GM19455 (cell line): ENCODE data around the gene SCAF4.
"Not testable (repeated sequence)": the region's sequence is repeated elsewhere in the genome, so short reads cannot be mapped to it uniquely, and the experiment has no call there.

Experiments
- ATAC-seq: cut with Tn5 transposase; IDR thresholded peaks from one replicate; pipeline ENCODE4 v1.9.1; 2021; ENCODE audit not compliant: unreplicated experiment

The SCAF4 gene

DNA sequence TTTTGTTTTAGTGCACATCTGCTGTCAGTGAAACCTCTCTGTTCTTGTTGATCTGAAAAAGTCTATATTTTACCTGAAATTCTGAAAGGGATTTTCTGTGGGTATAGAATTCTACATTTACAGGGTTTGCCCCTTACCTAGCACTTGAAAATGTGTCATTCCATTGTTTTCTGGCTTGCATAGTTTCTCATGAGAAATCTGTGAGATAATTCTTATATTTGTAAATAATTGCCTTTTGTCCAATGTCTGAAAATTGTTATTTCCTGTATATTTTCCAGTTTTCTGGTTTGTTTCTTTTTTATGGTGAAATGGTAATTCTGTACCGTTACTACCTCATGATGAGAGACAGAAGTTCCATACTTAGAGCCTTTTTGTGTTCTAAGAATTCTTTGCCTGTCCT lies 11.8 kb upstream of the SCAF4 start:
- ATAC-seq = no peak

GRCh38 chr21:31741116-31741515 lies 9.2 kb upstream of the SCAF4 start:
- no peak for ATAC-seq

DNA sequence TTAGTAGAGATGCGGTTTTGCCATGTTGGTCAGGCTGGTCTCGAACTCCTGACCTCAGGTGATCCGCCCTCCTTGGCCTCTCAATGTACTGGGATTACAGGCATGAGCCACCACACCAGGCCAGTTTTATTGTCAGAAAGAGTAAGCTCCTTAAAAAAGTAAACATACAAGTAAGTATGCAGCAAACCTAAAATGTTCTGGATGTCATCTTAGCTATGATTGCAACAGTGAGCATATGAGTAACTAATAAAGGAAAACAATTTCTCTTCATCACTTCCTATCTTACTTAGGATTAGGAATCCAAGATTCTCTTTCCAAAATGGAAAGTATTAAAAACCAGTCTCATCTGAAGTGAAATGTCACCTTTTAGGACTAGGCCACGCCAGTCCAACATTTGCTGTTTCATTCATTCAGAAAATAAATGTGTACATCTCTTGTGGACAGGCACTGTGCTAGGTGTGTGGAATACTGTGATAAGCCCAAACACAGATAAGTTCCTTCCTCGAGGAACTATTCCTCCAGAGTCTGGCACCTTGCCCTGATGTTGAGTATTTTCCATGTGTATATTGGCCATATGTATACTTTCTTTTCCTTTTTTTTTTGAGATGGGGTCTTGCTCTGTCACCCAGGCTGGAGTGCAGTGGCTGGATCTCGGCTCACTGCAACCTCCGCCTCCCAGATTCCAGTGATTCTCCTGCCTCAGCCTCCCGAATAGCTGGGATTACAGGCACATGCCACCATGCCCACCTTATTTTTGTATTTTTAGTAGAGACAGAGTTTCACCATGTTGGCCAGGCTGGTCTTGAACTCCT lies 5.9 kb upstream of the SCAF4 start:
- not testable (repeated sequence) for ATAC-seq

GRCh38 chr21:31735511-31735992 lies 3.6 kb upstream of the SCAF4 start:
- no peak for ATAC-seq

DNA sequence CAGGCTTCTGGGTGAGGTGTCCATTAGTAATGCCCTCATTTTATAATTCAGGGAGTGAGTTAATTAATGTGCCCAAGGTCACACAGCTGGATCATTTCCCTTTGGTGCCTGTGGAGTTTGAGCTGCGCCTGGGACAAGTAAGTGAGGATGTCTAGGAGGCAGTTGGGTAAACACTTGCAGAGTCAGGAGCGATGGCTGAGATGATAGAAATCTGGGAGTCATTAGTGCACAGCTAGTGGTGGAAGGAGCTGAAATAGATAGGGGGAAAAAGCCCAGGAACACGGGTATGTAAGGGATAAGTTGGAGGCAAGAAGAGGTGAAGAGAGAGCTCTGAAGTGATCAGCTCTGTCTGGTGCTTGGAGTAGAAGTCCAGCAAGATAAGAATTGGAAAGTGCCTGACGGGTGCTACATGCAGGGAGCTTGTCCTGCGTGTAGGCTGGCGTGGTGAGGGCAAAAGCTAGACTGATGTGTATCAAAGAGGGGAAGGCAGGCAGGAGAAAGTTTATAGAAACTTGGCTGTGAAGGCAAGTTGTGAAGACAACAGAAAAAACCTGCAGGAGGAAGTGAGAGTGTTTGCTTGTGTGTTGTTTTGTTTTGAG lies 1.7 kb upstream of the SCAF4 start:
- no peak for ATAC-seq

- ATAC-seq = no peak
Observed at GRCh38 chr21:31732597-31733550, 956 bp upstream of the SCAF4 start.

- peak; percentile 24 for ATAC-seq
Observed at GRCh38 chr21:31731056-31731856, 662 bp downstream of the SCAF4 start.

- ATAC-seq = no peak
Observed at GRCh38 chr21:31730712-31731055, 1.2 kb downstream of the SCAF4 start.

- ATAC-seq = no peak
Observed at GRCh38 chr21:31729622-31730343, 2.1 kb downstream of the SCAF4 start.

GRCh38 chr21:31728952-31729351 lies 3.0 kb downstream of the SCAF4 start:
- no peak for ATAC-seq

GRCh38 chr21:31728191-31728590 lies 3.7 kb downstream of the SCAF4 start:
- ATAC-seq = no peak

DNA sequence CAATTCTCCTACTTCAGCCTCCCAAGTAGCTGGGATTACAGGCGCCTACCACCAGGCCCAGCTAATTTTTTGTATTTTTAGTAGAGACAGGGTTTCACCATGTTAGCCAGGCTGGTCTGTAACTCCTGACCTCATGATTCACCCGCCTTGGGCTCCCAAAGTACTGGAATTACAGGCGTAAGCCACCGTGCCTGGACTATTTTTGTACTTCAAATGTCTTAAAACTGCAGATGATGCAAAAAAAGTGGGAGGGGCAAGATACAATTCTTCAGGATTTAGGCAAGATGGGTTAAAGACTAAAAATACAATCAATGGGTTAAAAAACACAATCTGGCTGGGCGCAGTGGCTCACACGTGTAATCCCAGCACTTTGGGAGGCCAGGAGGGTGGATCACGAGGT lies 4.7 kb downstream of the SCAF4 start:
- no peak for ATAC-seq

GRCh38 chr21:31726407-31726806 lies 5.5 kb downstream of the SCAF4 start:
- no peak for ATAC-seq

- ATAC-seq = no peak
Observed at GRCh38 chr21:31725202-31725839, 6.6 kb downstream of the SCAF4 start.

- no peak for ATAC-seq
Observed at GRCh38 chr21:31724552-31724951, 7.4 kb downstream of the SCAF4 start.

- ATAC-seq = no peak
Observed at GRCh38 chr21:31721381-31721780, 10.5 kb downstream of the SCAF4 start.

DNA sequence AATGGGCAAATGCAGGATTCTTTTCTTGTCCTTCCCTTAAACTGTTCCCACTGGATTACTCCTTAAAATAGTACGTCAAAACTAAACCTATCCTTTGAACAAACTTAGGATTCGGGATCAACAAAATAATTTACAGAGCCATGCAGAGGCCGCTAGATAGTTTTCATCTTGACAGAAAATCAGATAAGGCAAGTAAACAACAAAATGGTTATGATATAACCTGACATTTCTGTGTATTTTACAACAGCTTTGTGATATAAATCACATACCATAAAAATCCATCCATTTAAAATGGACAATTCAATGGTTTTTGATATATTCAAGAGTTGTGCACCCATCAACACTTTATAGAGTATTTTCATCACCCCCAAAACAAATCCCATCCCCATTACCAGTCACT lies 11.2 kb downstream of the SCAF4 start:
- ATAC-seq = no peak

- ATAC-seq = no peak
Observed at GRCh38 chr21:31720330-31720729, 11.6 kb downstream of the SCAF4 start.

DNA sequence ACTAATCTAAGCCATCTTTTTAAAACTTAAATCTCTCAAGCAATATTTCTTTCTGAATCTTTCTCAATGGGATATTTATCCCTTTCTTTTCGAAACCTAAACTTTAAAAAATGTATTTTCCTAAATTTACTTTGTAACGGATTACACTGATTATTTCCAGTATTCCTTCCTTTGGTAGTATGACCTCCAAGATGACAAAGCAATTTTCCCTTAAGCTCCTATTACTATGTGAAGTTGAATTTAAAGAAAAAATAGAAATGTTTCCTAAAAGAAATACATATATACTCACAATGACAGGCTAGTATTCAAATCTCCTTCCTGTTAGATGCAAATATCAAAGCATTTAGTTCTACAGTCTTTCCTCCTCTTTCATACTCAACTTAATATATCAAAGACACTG lies 15.8 kb downstream of the SCAF4 start:
- ATAC-seq = no peak
